HG03139 (cell line): ENCODE data around the gene GLTPD2.

Source experiments
- ATAC-seq: cut with Tn5 transposase; IDR thresholded peaks from one replicate; pipeline ENCODE4 v1.9.1; 2021; ENCODE audit not compliant: unreplicated experiment

GLTPD2 gene

DNA sequence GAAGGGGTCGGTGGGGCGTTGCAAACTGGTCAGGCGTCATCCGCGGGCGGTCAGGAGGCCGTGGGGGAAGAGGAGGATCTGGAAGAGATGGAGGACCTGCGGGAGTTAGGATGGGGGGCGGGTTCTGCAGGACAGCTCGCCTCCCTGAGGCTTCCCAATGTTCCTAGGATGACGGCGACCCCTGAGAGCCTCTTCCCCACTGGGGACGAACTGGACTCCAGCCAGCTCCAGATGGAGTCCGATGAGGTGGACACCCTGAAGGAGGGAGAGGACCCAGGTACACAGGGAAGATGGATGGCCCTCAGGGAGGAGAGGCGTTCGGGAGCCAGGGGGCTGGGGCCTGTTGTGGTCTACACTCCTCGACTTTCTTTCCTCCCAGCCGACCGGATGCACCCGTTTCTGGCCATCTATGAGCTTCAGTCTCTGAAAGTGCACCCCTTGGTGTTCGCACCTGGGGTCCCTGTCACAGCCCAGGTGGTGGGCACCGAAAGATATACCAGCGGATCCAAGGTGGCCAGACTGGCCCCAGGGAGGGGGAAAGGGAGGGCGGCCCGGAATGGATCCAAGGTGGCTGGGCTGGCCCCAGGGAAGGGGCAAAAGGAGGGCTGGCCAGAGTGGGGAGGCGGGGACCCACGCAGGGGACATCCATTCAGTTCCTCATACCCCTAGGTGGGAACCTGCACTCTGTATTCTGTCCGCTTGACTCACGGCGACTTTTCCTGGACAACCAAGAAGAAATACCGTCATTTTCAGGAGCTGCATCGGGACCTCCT, 19.0 kb downstream of the GLTPD2 start:
- no peak for ATAC-seq

DNA sequence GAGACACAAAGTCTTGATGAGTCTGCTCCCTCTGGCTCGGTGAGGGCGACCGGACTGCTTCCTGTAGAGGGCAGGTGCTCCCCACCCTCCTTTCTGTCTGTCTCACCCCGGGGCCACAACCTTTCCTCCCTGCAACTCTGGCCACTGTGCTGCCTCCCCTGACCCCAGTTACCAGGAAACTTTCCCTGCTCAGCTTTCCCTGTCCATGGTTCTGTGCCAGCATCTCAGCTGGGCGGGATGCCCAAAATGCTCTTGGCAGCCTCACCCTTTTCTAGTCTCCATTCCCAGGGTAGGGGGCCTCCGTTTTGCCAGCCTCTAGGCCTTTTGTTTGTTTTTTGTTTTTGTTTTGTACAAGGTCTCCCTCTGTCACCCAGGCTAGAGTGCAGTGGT, 19.6 kb downstream of the GLTPD2 start:
- ATAC-seq: no peak

DNA sequence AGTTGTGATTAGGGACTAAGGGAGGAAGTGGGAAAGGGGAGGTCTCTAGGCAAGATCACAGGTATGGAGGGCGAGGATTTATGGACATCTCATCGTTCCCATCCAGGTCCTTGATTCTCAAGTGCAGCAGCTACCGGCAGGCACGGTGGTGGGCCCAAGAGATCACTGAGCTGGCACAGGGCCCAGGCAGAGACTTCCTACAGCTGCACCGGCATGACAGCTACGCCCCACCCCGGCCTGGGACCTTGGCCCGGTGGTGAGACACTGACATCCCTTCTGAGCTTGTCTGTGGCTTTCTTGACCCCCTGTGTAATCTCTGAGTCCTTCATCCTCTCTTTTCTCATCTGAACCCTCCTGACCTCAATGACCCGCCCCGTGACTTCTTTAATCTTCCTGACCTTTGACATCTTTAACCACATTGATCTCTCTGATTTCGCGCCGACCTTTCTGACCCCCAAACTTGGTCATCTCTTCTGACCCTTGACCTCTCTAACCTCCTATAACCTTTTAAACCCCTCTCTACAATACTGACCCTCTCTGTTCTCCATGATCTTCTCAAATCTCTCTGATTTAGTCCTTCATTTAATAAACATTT, 22.0 kb downstream of the GLTPD2 start:
- ATAC-seq: no peak

DNA sequence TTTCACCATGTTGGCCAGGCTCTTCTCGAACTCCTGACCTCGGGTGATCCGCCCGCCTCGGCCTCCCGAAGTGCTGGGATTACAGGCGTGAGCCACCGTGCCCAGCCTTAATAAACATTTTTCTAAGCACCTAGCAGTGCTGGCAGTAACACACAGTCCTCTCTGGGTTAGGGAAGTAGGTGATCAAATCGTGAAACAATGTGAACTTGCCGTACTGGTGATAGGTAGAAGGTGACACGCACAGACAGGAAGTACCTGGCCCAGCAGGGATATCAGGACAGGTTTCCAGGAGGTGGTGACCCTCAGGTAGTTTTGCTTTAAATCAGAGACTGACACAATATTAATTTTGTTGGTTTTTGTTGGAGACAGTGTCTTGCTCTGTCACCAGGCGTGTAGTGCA, 22.7 kb downstream of the GLTPD2 start:
- ATAC-seq: no peak

DNA sequence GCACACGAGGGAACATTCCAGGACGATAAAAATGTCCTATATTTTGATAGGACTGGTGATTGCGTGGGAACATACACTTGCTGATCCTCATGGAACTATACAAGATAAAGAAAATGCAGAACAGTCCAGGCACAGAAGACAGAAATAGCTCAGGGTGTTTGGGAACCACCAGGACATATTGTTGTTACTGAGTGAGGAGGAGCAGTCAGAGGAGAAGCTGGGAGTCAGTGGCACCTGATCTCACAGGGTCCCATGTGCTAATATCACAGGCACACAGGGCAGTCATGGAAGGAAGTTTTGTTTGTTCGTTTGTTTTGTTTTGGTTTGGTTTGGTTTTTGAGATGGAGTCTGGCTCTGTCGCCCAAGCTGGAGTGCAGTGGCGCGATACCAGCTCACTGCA, 23.9 kb downstream of the GLTPD2 start:
- ATAC-seq: no peak

DNA sequence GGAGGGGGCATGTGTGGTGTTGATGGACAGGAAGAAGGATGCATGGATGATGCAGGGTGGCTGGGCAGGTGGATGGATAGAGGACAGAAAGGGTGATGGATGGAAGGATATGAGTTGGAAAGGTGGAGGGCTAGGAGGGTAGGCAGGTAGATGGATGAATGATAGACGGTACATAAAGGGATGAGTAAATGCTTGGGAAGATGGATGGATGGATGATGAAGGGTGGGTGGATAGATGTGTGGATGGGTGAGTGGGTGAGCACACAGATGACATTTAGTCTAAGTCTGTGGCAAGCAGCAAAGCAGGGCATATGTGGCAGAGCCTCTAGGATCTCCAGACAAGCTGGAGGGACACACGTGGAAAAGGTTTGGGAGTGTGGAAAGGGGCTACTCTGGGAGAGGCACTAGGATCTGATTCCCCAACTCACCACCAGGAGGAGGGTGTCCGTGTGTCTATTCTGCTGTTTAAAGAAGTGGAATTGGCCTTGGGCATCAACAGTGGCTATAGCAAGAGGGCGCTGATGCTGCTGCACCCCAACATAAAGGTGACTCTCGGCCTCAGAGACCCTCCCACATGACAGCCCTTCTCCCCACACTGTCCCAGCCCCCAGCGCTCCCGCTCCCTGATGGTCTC, 26.4 kb downstream of the GLTPD2 start:
- no peak for ATAC-seq

GRCh38 chr17:4816826-4817225, 28.1 kb downstream of the GLTPD2 start:
- no peak for ATAC-seq

- no peak for ATAC-seq
Measured at GRCh38 chr17:4818276-4818675, 29.5 kb downstream of the GLTPD2 start.

- no peak for ATAC-seq
Measured at GRCh38 chr17:4822835-4823234, 34.1 kb downstream of the GLTPD2 start.

DNA sequence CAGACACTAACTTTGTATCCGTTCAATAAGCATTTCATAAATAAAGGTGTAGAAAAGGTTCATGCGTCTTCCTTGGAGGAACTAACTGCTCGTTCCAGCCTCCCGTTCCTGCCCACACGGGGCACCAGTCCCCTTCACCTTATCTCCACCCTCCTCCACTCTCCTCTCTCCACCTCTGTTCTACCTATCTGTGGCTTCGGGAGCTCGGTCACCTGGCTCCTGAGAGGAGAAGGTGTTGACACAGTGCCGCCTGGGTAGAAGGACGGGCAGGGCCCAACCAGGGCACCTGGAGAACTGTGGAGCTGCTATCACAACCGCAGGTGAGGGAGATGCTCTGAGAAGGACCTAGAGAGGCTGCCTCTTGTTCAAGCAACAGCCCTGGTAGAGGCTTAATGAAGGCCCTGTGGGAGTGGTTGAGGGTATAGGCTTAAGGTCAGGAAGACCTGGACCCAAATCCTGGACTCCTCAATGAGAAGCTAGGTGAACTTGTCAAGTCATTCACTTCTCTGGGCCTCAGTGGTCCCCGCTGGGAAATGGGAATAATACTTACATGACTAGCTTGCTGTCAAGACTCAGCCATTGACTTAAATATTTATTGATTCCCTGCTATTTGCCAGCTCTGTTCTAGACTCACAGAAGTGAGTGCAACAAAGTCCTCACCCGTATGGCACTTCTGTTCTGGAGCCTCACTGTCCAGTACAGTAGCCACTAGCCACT, 34.8 kb downstream of the GLTPD2 start:
- no peak for ATAC-seq

DNA sequence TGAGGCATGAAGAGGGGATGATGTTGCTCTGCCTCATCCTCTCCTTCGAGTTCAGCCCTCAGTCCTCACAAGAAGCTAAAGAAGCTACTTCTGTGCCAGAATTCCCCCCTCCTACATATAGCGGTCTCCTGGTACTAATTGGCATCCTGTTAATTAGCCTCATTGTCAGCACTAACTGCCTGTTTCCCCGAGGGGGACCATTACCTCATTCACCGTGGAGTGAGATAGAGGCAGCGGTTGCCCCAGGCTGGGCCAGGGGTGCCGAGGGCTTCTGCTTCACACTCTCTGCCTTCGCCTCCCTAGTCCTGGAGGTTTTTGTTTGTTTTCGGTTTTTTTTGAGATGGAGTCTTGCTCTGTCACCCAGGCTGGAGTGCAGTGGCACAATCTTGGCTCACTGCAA, 38.6 kb downstream of the GLTPD2 start:
- no peak for ATAC-seq

GRCh38 chr17:4832829-4833177, 44.0 kb downstream of the GLTPD2 start:
- peak; percentile 6 for ATAC-seq

- ATAC-seq: peak; percentile 81
Measured at GRCh38 chr17:4833178-4833940, 44.6 kb downstream of the GLTPD2 start, which contains the start of gene MINK1. Gene MINK1, plus strand, starts transcription at chr17:4833340. Its CDS starts 244 bp downstream, at chr17:4833584.

DNA sequence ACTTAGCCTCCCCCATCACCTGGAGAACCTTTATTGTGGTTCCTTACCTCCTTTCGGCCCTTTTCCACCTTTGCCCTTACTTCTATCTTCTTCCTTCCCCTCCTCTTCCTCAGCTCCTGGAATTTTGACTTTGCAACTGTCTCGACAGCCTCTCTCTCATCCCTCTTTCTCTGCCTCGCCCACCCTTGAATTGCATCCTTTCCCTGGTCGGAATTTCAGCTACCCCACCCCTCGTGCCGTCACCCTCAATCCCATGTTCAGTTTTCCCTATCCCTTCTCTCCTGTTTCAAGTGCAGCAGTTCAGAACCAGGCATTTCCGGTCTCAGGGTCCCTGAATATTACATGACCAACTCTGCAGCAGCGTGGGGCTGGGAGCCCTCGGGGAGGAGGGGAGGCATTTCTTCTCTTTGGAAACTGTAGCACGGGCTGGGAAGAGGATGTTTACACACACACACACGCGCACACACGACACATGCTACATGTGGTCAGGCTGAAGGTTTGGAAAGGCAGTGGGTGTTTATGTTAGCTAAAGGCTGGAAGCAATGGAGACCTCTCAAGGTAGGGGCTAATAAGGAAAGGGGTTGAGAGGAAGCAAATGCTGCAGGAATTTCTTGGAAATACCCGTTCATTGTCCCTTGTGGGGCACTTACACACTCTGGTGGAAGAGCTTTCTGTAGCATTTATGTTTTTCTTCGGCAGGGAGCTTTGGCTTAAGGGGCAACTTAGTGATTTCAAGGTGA, 45.3 kb downstream of the GLTPD2 start:
- ATAC-seq: no peak

- ATAC-seq: no peak
Measured at GRCh38 chr17:4834681-4835020, 45.9 kb downstream of the GLTPD2 start.

- no peak for ATAC-seq
Measured at GRCh38 chr17:4836221-4836620, 47.5 kb downstream of the GLTPD2 start.

GRCh38 chr17:4837471-4838308, 48.9 kb downstream of the GLTPD2 start:
- ATAC-seq: no peak

- ATAC-seq: no peak
Measured at GRCh38 chr17:4838309-4838785, 49.6 kb downstream of the GLTPD2 start.

GRCh38 chr17:4839221-4839620, 50.5 kb downstream of the GLTPD2 start:
- no peak for ATAC-seq
